ENCODE data around the gene ARID5A. TPM values are rescaled to one million over a fixed set of nuclear protein-coding genes. Genes with fewer than 3 reads are reported as not detected.

ARID5A gene
- total and polyA plus RNA-seq, 2 of the 13 experiments (the other 11 are each of a cell fraction or from before 2014, with no cell fraction given) = 6.0 to 9.5 TPM

- no peak for TF ChIP-seq ZNF597 (CRISPR knock-in tag; IDR thresholded peaks at IDR 0.05)
- TF ChIP-seq CREB3 (CRISPR knock-in tag; IDR thresholded peaks at IDR 0.05) = no peak
- no peak for TF ChIP-seq ZFAT (CRISPR knock-in tag; conservative IDR thresholded peaks at IDR 0.05)
- TF ChIP-seq ZNF629 (CRISPR knock-in tag; conservative IDR thresholded peaks at IDR 0.05) = no peak
- no peak for TF ChIP-seq ZNF746 (CRISPR knock-in tag; IDR thresholded peaks at IDR 0.05)
- no peak for TF ChIP-seq ARID2 (CRISPR knock-in tag; IDR thresholded peaks at IDR 0.05; ENCODE audit: borderline replicate concordance)
- TF ChIP-seq ZSCAN29 (CRISPR knock-in tag; conservative IDR thresholded peaks at IDR 0.05) = no peak
- TF ChIP-seq ETV6 (CRISPR knock-in tag; conservative IDR thresholded peaks at IDR 0.05) = no peak
- TF ChIP-seq SP1 (IDR thresholded peaks at IDR 0.05) = no peak
- no peak for TF ChIP-seq SP1 (CRISPR knock-in tag; IDR thresholded peaks at IDR 0.05)
- no peak for TF ChIP-seq UBTF (CRISPR knock-in tag; IDR thresholded peaks at IDR 0.05)
- BruUV-seq (replicated peaks) = no TSS peak
- in situ Hi-C loops (cut with HindIII; ENCODE audit: extremely low pct_ligation_motif_present, low pct_unique_long_range_greater_than_20kb) = no loop called here
- Histone ChIP-seq H3K36me3 (replicated peaks in 1 of 2; ENCODE audit: control insufficient read depth in 1 of 2, insufficient read depth in 2 of 2, low read length in 2 of 2) (peaks cover 20 to 51% of the 10 kb centered on the region in 2 experiments), H3K9ac (ENCODE audit: insufficient read depth, low read depth, low read length) (no peak overlapping the region), H3K27me3 (ENCODE audit: control insufficient read depth in 1 of 2, insufficient read depth in 2 of 2, low read length in 2 of 2) (no peaks in the 10 kb centered on the region), H3K79me2 (ENCODE audit: insufficient read depth, low read length) (no peaks in the 10 kb centered on the region), H3K9me3 (ENCODE audit: low read length) (no peaks in the 10 kb centered on the region), H3K4me1 (ENCODE audit: insufficient read depth, low read length) (peaks cover 2% of the 10 kb centered on the region; the same call in 1 of the 2 replicates), H3K27ac (ENCODE audit: extremely low read length, insufficient read depth, low read length) (no peak overlapping the region), H2AFZ (ENCODE audit: low read length) (no peak overlapping the region), H3K4me3 (replicated peaks in 1 of 3; ENCODE audit: insufficient read depth in 1 of 3, low read depth in 2 of 3, low read length in 3 of 3) (no peak overlapping the region), H4K20me1 (ENCODE audit: insufficient read depth, low read length) (no peaks in the 10 kb centered on the region), H3K4me2 (ENCODE audit: low read depth, low read length) (no peak overlapping the region)
- ChIA-PET CTCF (ENCODE audit: low intra/inter-chr PET ratio, low total read pairs) (no interaction called here), POLR2A (no interaction called here)
- 93% methylated on average over 3 of the region's 3 CpGs for WGBS (ENCODE audit: low lambda C conversion rate)
- intact Hi-C loops (cut with micrococcal nuclease; ENCODE audit: unreplicated experiment) = no loop called here
- DNase-seq (ENCODE audit: low spot score) (no peak), ATAC-seq (no peak), FAIRE-seq (no peak)
These were observed 54.9 kb downstream of the ARID5A start for GRCh38 chr2:96591494-96591893.
